Caco-2 (cell line): ENCODE measurements around the gene CPEB1. TPM values are rescaled to one million over a fixed set of nuclear protein-coding genes. Genes with fewer than 3 reads are reported as not detected.

Experiments used
- BruUV-seq: library from RNA; stranded (reverse); fragments of 400-500 nt; replicated peaks from 2 replicates; lab custom pipeline; 2021; lab: Mats Ljungman, UMichigan
- CTCF ChIA-PET: fragments of 300-600 bp; sonication (Branson Sonifier 250); formaldehyde crosslinking; loops from one replicate; lab custom pipeline; 2022; ENCODE audit warnings: antibody characterized with exemption; lab: Charles Lee
- POLR2A ChIA-PET: fragments of 300-600 bp; sonication (Branson Sonifier 250); formaldehyde crosslinking; loops from one replicate; lab custom pipeline; 2022; ENCODE audit warnings: antibody characterized with exemption; lab: Charles Lee
- DNase-seq, 2 experiments: peaks; one replicate each; pipeline versions ENCODE4 v3.0.0 to v3.0.0-alpha.2; 2020 to 2022
- H3K27me3 ChIP-seq: replicated peaks from 2 replicates; pipeline ENCODE4 v1.6.0; 2011; ENCODE audit warnings: low read length; ENCODE audit not compliant: control insufficient read depth, insufficient read depth
- H3K36me3 ChIP-seq: 2 replicates; pipeline ENCODE4 v1.5.1; 2011; ENCODE audit warnings: low read length; ENCODE audit not compliant: control insufficient read depth, insufficient read depth
- H3K4me1 ChIP-seq: fragments of 250-450 bp; sonication (Bioruptor Pico); 2 replicates; pipeline ENCODE4 v1.5.1; 2020; ENCODE audit warnings: mild to moderate bottlenecking
- H3K4me3 ChIP-seq: 2 replicates; pipeline ENCODE4 v1.5.1; 2011; ENCODE audit warnings: low read depth, mild to moderate bottlenecking, control low read depth, low read length
- H3K9me3 ChIP-seq: fragments of 250-450 bp; sonication (Bioruptor Pico); 2 replicates; pipeline ENCODE4 v1.5.1; 2020; ENCODE audit warnings: mild to moderate bottlenecking, moderate library complexity
- H3K27ac Mint-ChIP-seq: one replicate; pipeline ENCODE4 v1.8.0; 2022; ENCODE audit warnings: mixed read lengths; ENCODE audit not compliant: unreplicated experiment
- H3K27me3 Mint-ChIP-seq: one replicate; pipeline ENCODE4 v1.8.0; 2022; ENCODE audit warnings: mixed read lengths; ENCODE audit not compliant: insufficient read depth, unreplicated experiment
- H3K36me3 Mint-ChIP-seq: one replicate; pipeline ENCODE4 v1.8.0; 2022; ENCODE audit warnings: mild to moderate bottlenecking, mixed read lengths; ENCODE audit not compliant: insufficient read depth, unreplicated experiment
- H3K4me1 Mint-ChIP-seq: one replicate; pipeline ENCODE4 v1.8.0; 2022; ENCODE audit warnings: low read depth, mixed read lengths; ENCODE audit not compliant: unreplicated experiment
- H3K4me3 Mint-ChIP-seq: one replicate; pipeline ENCODE4 v1.8.0; 2022; ENCODE audit warnings: mild to moderate bottlenecking, moderate library complexity, mixed read lengths; ENCODE audit not compliant: unreplicated experiment
- H3K9me3 Mint-ChIP-seq: one replicate; pipeline ENCODE4 v1.8.0; 2022; ENCODE audit warnings: mixed read lengths; ENCODE audit not compliant: unreplicated experiment
- intact Hi-C: fragments of 100-400 bp; cut with micrococcal nuclease; formaldehyde crosslinking; loops from one replicate; pipeline ENCODE4 v1.10.0; 2022; ENCODE audit not compliant: unreplicated experiment
- total RNA-seq: library from RNA; stranded (reverse); gene quantifications from 2 replicates; pipeline ENCODE4 v1.2.3, GENCODE V29; 2022
- TF ChIP-seq, protein P1 (sequence below), 2 experiments: fragments of 200-600 bp in 1 of 2; IDR thresholded peaks; 1 replicate in 1 of 2; 2 replicates in 1 of 2; pipeline versions ENCODE4 v1.5.1 to v1.8.0; 2011 to 2022; ENCODE audit warnings: antibody characterized with exemption in 1 of 2, control low read depth in 1 of 2, inconsistent platforms in 1 of 2, low read depth in 1 of 2, low read length in 1 of 2, mild to moderate bottlenecking in 1 of 2, moderate library complexity in 1 of 2; ENCODE audit not compliant: insufficient read depth in 1 of 2, severe bottlenecking in 1 of 2, unreplicated experiment in 1 of 2

The CPEB1 gene
- total RNA-seq, 1 experiment from 2014 or later = 0.82 TPM

DNA sequence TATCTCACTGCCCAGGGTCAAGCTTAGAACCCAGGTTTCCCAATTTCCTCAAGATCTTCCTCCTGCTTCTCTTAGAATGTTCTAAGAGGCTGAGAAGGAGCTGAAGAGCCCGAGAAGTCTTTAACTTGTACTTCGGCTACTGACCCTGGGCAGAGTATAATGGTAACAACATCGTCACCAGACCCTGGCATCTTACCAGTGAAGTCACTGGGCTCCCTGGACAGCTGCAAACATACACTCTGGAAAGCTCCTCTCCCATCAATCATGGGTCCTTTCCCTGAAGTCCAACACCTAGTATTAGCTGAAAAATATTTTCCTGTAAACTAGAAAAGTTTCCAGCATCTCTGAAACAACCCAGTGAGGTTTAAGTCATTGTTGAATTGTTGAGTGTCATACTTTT lies 22.7 kb downstream of the CPEB1 start:
- H3K4me3 Mint-ChIP-seq = no peak overlapping the region
- DNase-seq = no peak
- Histone ChIP-seq H3K4me3 (no peak overlapping the region), H3K27me3 (no peaks in the 10 kb centered on the region), H3K9me3 (no peaks in the 10 kb centered on the region), H3K4me1 (no peaks in the 10 kb centered on the region), H3K36me3 (no peaks in the 10 kb centered on the region)
- TF ChIP-seq, protein P1, sequence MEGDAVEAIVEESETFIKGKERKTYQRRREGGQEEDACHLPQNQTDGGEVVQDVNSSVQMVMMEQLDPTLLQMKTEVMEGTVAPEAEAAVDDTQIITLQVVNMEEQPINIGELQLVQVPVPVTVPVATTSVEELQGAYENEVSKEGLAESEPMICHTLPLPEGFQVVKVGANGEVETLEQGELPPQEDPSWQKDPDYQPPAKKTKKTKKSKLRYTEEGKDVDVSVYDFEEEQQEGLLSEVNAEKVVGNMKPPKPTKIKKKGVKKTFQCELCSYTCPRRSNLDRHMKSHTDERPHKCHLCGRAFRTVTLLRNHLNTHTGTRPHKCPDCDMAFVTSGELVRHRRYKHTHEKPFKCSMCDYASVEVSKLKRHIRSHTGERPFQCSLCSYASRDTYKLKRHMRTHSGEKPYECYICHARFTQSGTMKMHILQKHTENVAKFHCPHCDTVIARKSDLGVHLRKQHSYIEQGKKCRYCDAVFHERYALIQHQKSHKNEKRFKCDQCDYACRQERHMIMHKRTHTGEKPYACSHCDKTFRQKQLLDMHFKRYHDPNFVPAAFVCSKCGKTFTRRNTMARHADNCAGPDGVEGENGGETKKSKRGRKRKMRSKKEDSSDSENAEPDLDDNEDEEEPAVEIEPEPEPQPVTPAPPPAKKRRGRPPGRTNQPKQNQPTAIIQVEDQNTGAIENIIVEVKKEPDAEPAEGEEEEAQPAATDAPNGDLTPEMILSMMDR (IDR thresholded peaks at IDR 0.05; ENCODE audit: insufficient read depth in 1 of 2, low read depth in 1 of 2, low read length in 1 of 2, severe bottlenecking in 1 of 2, unreplicated experiment in 1 of 2) = no peak
- no peak overlapping the region for H3K27ac Mint-ChIP-seq
- POLR2A ChIA-PET = no interaction called here
- peaks cover 2% of the 10 kb centered on the region for H3K27me3 Mint-ChIP-seq
- H3K4me1 Mint-ChIP-seq = no peaks in the 10 kb centered on the region
- BruUV-seq = no TSS peak
- intact Hi-C loops = no loop called here
- no peaks in the 10 kb centered on the region for H3K36me3 Mint-ChIP-seq
- no peaks in the 10 kb centered on the region for H3K9me3 Mint-ChIP-seq
- CTCF ChIA-PET = no interaction called here

DNA sequence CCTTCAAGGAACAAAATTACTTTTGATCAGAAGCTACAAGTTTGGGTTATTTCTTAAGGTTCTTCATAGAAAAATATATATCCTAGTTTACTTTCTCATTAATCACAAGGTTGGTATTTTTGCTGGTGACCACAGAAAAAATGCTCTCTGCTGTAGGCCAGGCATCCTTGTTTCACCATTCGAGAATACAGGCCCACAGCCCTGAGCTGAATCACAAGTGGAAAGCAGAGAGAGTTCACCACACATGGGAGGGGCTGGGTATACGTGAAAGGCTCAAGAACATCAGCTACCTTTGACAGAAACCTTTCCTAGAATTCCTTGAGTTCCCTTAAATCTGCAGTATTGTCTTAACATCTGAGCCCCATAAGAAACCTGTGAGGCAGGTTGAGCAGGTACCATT lies 23.2 kb downstream of the CPEB1 start:
- no TSS peak for BruUV-seq
- Histone ChIP-seq H3K27me3 (no peaks in the 10 kb centered on the region), H3K9me3 (no peaks in the 10 kb centered on the region), H3K4me1 (no peaks in the 10 kb centered on the region), H3K4me3 (no peak overlapping the region), H3K36me3 (no peaks in the 10 kb centered on the region)
- no peaks in the 10 kb centered on the region for H3K36me3 Mint-ChIP-seq
- no peaks in the 10 kb centered on the region for H3K4me1 Mint-ChIP-seq
- TF ChIP-seq, protein P1 (IDR thresholded peaks at IDR 0.05; ENCODE audit: insufficient read depth in 1 of 2, low read depth in 1 of 2, low read length in 1 of 2, severe bottlenecking in 1 of 2, unreplicated experiment in 1 of 2) = no peak
- no peaks in the 10 kb centered on the region for H3K9me3 Mint-ChIP-seq
- H3K27ac Mint-ChIP-seq = no peak overlapping the region
- POLR2A ChIA-PET = no interaction called here
- no peak overlapping the region for H3K4me3 Mint-ChIP-seq
- H3K27me3 Mint-ChIP-seq = peaks cover 2% of the 10 kb centered on the region
- peak in 1 of 2 experiments; percentile 19 for DNase-seq
- CTCF ChIA-PET = no interaction called here
- intact Hi-C loops = no loop called here

DNA sequence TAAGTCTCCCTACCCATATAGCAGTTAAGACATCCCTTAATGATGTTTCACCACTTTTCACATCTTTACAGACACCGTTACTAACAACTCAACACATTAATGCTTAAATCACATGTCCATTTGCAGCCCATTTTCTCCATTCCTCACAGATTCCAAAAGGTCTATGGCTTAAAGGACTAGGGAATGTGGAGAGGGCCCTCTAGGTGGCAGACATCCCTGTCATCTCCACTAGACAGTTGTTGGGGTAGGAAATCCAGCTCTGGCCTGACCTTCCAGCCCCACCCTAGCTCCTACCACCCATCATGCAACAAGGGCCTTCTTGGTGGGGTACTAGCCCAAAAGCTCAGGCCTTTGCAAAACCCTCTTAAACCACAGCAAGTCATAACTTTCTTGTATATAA lies 25.2 kb downstream of the CPEB1 start:
- H3K4me1 Mint-ChIP-seq = no peaks in the 10 kb centered on the region
- Histone ChIP-seq H3K27me3 (no peaks in the 10 kb centered on the region), H3K36me3 (no peaks in the 10 kb centered on the region), H3K9me3 (no peaks in the 10 kb centered on the region), H3K4me3 (no peak overlapping the region), H3K4me1 (no peaks in the 10 kb centered on the region)
- H3K36me3 Mint-ChIP-seq = no peaks in the 10 kb centered on the region
- DNase-seq = no peak
- no peak overlapping the region for H3K27ac Mint-ChIP-seq
- H3K27me3 Mint-ChIP-seq = peaks cover 4% of the 10 kb centered on the region
- no peaks in the 10 kb centered on the region for H3K9me3 Mint-ChIP-seq
- H3K4me3 Mint-ChIP-seq = no peak overlapping the region
- ChIA-PET CTCF (interaction anchor here (0.7 kb wide), 1 partner anchor 89 kb away, joined by 3 read pairs; no protein-coding TSS in a partner anchor), POLR2A (no interaction called here)
- no TSS peak for BruUV-seq
- intact Hi-C loops = no loop called here
- TF ChIP-seq, protein P1 (IDR thresholded peaks at IDR 0.05; ENCODE audit: insufficient read depth in 1 of 2, low read depth in 1 of 2, low read length in 1 of 2, severe bottlenecking in 1 of 2, unreplicated experiment in 1 of 2) = no peak
